ENCODE results near the gene WDR81.

Gene WDR81

GRCh38 chr17:1732833-1733321 lies 8.4 kb downstream of the WDR81 start:
- H4K20me1 ChIP-seq (ENCODE audit: control insufficient read depth, insufficient read depth, low read depth, low read length) = no peaks in the 10 kb centered on the region
- H3K36me3 ChIP-seq (ENCODE audit: control insufficient read depth, low read length) = peaks cover 58% of the 10 kb centered on the region
- TF ChIP-seq, protein P1, sequence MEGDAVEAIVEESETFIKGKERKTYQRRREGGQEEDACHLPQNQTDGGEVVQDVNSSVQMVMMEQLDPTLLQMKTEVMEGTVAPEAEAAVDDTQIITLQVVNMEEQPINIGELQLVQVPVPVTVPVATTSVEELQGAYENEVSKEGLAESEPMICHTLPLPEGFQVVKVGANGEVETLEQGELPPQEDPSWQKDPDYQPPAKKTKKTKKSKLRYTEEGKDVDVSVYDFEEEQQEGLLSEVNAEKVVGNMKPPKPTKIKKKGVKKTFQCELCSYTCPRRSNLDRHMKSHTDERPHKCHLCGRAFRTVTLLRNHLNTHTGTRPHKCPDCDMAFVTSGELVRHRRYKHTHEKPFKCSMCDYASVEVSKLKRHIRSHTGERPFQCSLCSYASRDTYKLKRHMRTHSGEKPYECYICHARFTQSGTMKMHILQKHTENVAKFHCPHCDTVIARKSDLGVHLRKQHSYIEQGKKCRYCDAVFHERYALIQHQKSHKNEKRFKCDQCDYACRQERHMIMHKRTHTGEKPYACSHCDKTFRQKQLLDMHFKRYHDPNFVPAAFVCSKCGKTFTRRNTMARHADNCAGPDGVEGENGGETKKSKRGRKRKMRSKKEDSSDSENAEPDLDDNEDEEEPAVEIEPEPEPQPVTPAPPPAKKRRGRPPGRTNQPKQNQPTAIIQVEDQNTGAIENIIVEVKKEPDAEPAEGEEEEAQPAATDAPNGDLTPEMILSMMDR (IDR thresholded peaks at IDR 0.05; ENCODE audit: low read depth, low read length, poor library complexity, severe bottlenecking) = no peak
- no peak for TF ChIP-seq EZH2phosphoT487 (IDR thresholded peaks at IDR 0.05; ENCODE audit: borderline replicate concordance, low read length)
- H3K4me1 ChIP-seq (ENCODE audit: control insufficient read depth, low read length) = peaks cover 92% of the 10 kb centered on the region
- H3F3A ChIP-seq (ENCODE audit: control insufficient read depth, insufficient read depth) = peaks cover 23% of the 10 kb centered on the region
- no peaks in the 10 kb centered on the region for H3K27me3 ChIP-seq (ENCODE audit: control insufficient read depth, low read length)
- no peaks in the 10 kb centered on the region for H3K9me2 ChIP-seq (replicated peaks; ENCODE audit: control insufficient read depth, low read length)
- peak overlapping the region; percentile 77 for H3K4me3 ChIP-seq (ENCODE audit: low read length)
- H3K79me2 ChIP-seq (ENCODE audit: control insufficient read depth, low read length) = peaks cover 47% of the 10 kb centered on the region
- H3K9me3 ChIP-seq (ENCODE audit: control insufficient read depth, insufficient read depth, low read length) = no peaks in the 10 kb centered on the region
- peak overlapping the region; percentile 99 for H3K27ac ChIP-seq (ENCODE audit: low read depth, low read length)
- peak overlapping the region; percentile 98 for H3K4me2 ChIP-seq (ENCODE audit: low read length)

DNA sequence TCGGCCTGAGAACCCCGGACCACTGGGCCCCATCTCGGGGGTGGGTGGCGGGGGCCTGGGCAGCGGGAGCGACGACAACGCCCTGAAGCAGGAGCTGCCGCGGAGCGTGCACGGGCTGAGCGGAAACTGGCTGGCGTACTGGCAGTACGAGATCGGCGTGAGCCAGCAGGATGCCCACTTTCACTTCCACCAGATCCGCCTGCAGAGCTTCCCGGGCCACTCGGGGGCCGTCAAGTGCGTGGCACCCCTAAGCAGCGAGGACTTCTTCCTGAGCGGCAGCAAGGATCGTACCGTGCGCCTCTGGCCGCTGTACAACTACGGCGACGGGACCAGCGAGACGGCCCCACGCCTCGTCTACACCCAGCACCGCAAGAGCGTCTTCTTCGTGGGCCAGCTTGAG lies 9.3 kb downstream of the WDR81 start:
- TF ChIP-seq, protein P1 (IDR thresholded peaks at IDR 0.05; ENCODE audit: low read depth, low read length, poor library complexity, severe bottlenecking) = no peak
- no peak for TF ChIP-seq EZH2phosphoT487 (IDR thresholded peaks at IDR 0.05; ENCODE audit: borderline replicate concordance, low read length)
- Histone ChIP-seq H3K27me3 (ENCODE audit: control insufficient read depth, low read length) (no peaks in the 10 kb centered on the region), H3K4me3 (ENCODE audit: low read length) (peak overlapping the region; percentile 77), H3K36me3 (ENCODE audit: control insufficient read depth, low read length) (peaks cover 55% of the 10 kb centered on the region), H3K27ac (ENCODE audit: low read depth, low read length) (peak overlapping the region; percentile 99), H3K4me2 (ENCODE audit: low read length) (peak overlapping the region; percentile 98), H4K20me1 (ENCODE audit: control insufficient read depth, insufficient read depth, low read depth, low read length) (no peaks in the 10 kb centered on the region), H3K79me2 (ENCODE audit: control insufficient read depth, low read length) (peaks cover 39% of the 10 kb centered on the region), H3K9me3 (ENCODE audit: control insufficient read depth, insufficient read depth, low read length) (no peaks in the 10 kb centered on the region), H3K4me1 (ENCODE audit: control insufficient read depth, low read length) (peaks cover 85% of the 10 kb centered on the region), H3K9me2 (replicated peaks; ENCODE audit: control insufficient read depth, low read length) (no peaks in the 10 kb centered on the region), H3F3A (ENCODE audit: control insufficient read depth, insufficient read depth) (peaks cover 23% of the 10 kb centered on the region)

- TF ChIP-seq, protein P1 (IDR thresholded peaks at IDR 0.05; ENCODE audit: low read depth, low read length, poor library complexity, severe bottlenecking) = no peak
- no peak for TF ChIP-seq EZH2phosphoT487 (IDR thresholded peaks at IDR 0.05; ENCODE audit: borderline replicate concordance, low read length)
- Histone ChIP-seq H3K9me3 (ENCODE audit: control insufficient read depth, insufficient read depth, low read length) (no peaks in the 10 kb centered on the region), H3K27me3 (ENCODE audit: control insufficient read depth, low read length) (no peaks in the 10 kb centered on the region), H3K4me3 (ENCODE audit: low read length) (peak overlapping the region; percentile 77), H3K36me3 (ENCODE audit: control insufficient read depth, low read length) (peaks cover 47% of the 10 kb centered on the region), H3K79me2 (ENCODE audit: control insufficient read depth, low read length) (peaks cover 22% of the 10 kb centered on the region), H3F3A (ENCODE audit: control insufficient read depth, insufficient read depth) (peaks cover 20% of the 10 kb centered on the region), H3K9me2 (replicated peaks; ENCODE audit: control insufficient read depth, low read length) (no peaks in the 10 kb centered on the region), H3K4me2 (ENCODE audit: low read length) (peak overlapping the region; percentile 98), H3K27ac (ENCODE audit: low read depth, low read length) (peak overlapping the region; percentile 99), H4K20me1 (ENCODE audit: control insufficient read depth, insufficient read depth, low read depth, low read length) (no peaks in the 10 kb centered on the region), H3K4me1 (ENCODE audit: control insufficient read depth, low read length) (peaks cover 68% of the 10 kb centered on the region)
These were observed 10.9 kb downstream of the WDR81 start for GRCh38 chr17:1735418-1735817.

Measured in DOHH2 (cell line).